Astrocyte (in vitro differentiated cells and primary cell): ENCODE results near the gene RBM47.

Experiments
- CTCF ChIP-seq: IDR thresholded peaks from 2 replicates; pipeline ENCODE4 v1.5.1; 2011; ENCODE audit warnings: low read depth, mild to moderate bottlenecking, inconsistent platforms, low read length, moderate library complexity; ENCODE audit not compliant: insufficient read depth
- EZH2 ChIP-seq: IDR thresholded peaks from 2 replicates; pipeline ENCODE4 v1.6.1; 2012; ENCODE audit warnings: mild to moderate bottlenecking, low read length, inconsistent platforms; ENCODE audit not compliant: insufficient read depth

GRCh38 chr4:40448875-40449274 is 180.8 kb downstream of the RBM47 start:
- TF ChIP-seq CTCF, result no peak
- TF ChIP-seq EZH2, result no peak
